H9 (cell line): ENCODE results near the gene CASP8. TPM values are rescaled to one million over a fixed set of nuclear protein-coding genes. Genes with fewer than 3 reads are reported as not detected.

Source experiments
- DNase-seq: peaks from one replicate; pipeline ENCODE4 v3.0.0-alpha.2; 2017
- H2AFZ ChIP-seq: one replicate; pipeline ENCODE4 v1.6.1; 2013; ENCODE audit warnings: mild to moderate bottlenecking, low read length, control low read depth, moderate library complexity
- H2AK5ac ChIP-seq: 2 replicates; pipeline ENCODE4 v1.6.1; 2013; ENCODE audit warnings: low read length, control low read depth, mixed read lengths; ENCODE audit not compliant: insufficient read length
- H2BK120ac ChIP-seq: one replicate; pipeline ENCODE4 v1.6.1; 2013; ENCODE audit warnings: low read depth, mild to moderate bottlenecking, low read length, control low read depth, inconsistent platforms; ENCODE audit not compliant: poor library complexity, severe bottlenecking
- H2BK12ac ChIP-seq: 2 replicates; pipeline ENCODE4 v1.6.1; 2013; ENCODE audit warnings: low read length, control low read depth, mixed read lengths, low read depth; ENCODE audit not compliant: insufficient read length
- H2BK15ac ChIP-seq: 2 replicates; pipeline ENCODE4 v1.6.1; 2013; ENCODE audit warnings: low read depth, low read length, control low read depth
- H2BK20ac ChIP-seq: one replicate; pipeline ENCODE4 v1.6.1; 2013; ENCODE audit warnings: low read depth, mild to moderate bottlenecking, low read length, control low read depth, inconsistent platforms; ENCODE audit not compliant: poor library complexity, severe bottlenecking
- H2BK5ac ChIP-seq: 2 replicates; pipeline ENCODE4 v1.6.1; 2013; ENCODE audit warnings: low read length, control low read depth, mixed read lengths; ENCODE audit not compliant: insufficient read length
- H3K14ac ChIP-seq: 2 replicates; pipeline ENCODE4 v1.6.1; 2013; ENCODE audit warnings: low read length, control low read depth; ENCODE audit not compliant: insufficient read depth
- H3K18ac ChIP-seq: 2 replicates; pipeline ENCODE4 v1.6.1; 2013; ENCODE audit warnings: low read depth, mild to moderate bottlenecking, mixed read lengths, low read length, control low read depth; ENCODE audit not compliant: insufficient read length
- H3K23ac ChIP-seq: 2 replicates; pipeline ENCODE4 v1.6.1; 2013; ENCODE audit warnings: low read length, control low read depth, mixed read lengths, low read depth; ENCODE audit not compliant: insufficient read length
- H3K23me2 ChIP-seq: 2 replicates; pipeline ENCODE4 v1.6.1; 2013; ENCODE audit warnings: low read depth, mild to moderate bottlenecking, mixed read lengths, low read length, control low read depth; ENCODE audit not compliant: insufficient read length, poor library complexity, severe bottlenecking
- H3K27ac ChIP-seq: 2 replicates; pipeline ENCODE4 v1.5.1; 2013; ENCODE audit warnings: low read length, control low read depth, mixed read lengths, low read depth; ENCODE audit not compliant: insufficient read length
- H3K27me3 ChIP-seq: 2 replicates; pipeline ENCODE4 v1.6.1; 2013; ENCODE audit warnings: low read length, control low read depth, inconsistent platforms; ENCODE audit not compliant: insufficient read depth
- H3K4ac ChIP-seq: 2 replicates; pipeline ENCODE4 v1.6.1; 2013; ENCODE audit warnings: low read depth, mild to moderate bottlenecking, control low read depth, inconsistent platforms, low read length, moderate library complexity
- H3K4me1 ChIP-seq: 2 replicates; pipeline ENCODE4 v1.6.1; 2013; ENCODE audit warnings: low read length, control low read depth, inconsistent platforms; ENCODE audit not compliant: insufficient read depth
- H3K4me2 ChIP-seq: 2 replicates; pipeline ENCODE4 v1.6.1; 2013; ENCODE audit warnings: low read length, control low read depth, mixed read lengths; ENCODE audit not compliant: insufficient read length, insufficient read depth
- H3K56ac ChIP-seq: 2 replicates; pipeline ENCODE4 v1.6.1; 2013; ENCODE audit warnings: low read depth, mild to moderate bottlenecking, mixed read lengths, low read length, control low read depth; ENCODE audit not compliant: insufficient read length
- H3K79me1 ChIP-seq: 2 replicates; pipeline ENCODE4 v1.6.1; 2013; ENCODE audit warnings: low read depth, mild to moderate bottlenecking, moderate library complexity, low read length, control low read depth, inconsistent platforms; ENCODE audit not compliant: insufficient read depth, poor library complexity, severe bottlenecking
- H3K79me2 ChIP-seq: 2 replicates; pipeline ENCODE4 v1.6.1; 2013; ENCODE audit warnings: low read length, control low read depth, inconsistent platforms; ENCODE audit not compliant: insufficient read depth
- H3K9ac ChIP-seq: 2 replicates; pipeline ENCODE4 v1.6.1; 2013; ENCODE audit warnings: low read length, control low read depth, mixed read lengths; ENCODE audit not compliant: insufficient read length; ENCODE audit errors: extremely low read depth
- H3K9me3 ChIP-seq: one replicate; pipeline ENCODE4 v1.6.1; 2013; ENCODE audit warnings: low read depth, low read length, inconsistent platforms; ENCODE audit not compliant: control insufficient read depth
- H3T11ph ChIP-seq: one replicate; pipeline ENCODE4 v1.6.1; 2013; ENCODE audit warnings: mild to moderate bottlenecking, low read length, control low read depth, inconsistent platforms
- H4K20me1 ChIP-seq: one replicate; pipeline ENCODE4 v1.6.1; 2013; ENCODE audit not compliant: control insufficient read depth, insufficient read length, insufficient read depth
- H4K5ac ChIP-seq: 2 replicates; pipeline ENCODE4 v1.6.1; 2013; ENCODE audit warnings: low read depth, mild to moderate bottlenecking, mixed read lengths, low read length, control low read depth; ENCODE audit not compliant: insufficient read length
- H4K8ac ChIP-seq: replicated peaks from 2 replicates; pipeline ENCODE4 v1.6.1; 2013; ENCODE audit warnings: low read length, control low read depth, mixed read lengths, low read depth; ENCODE audit not compliant: insufficient read length
- H4K91ac ChIP-seq: 2 replicates; pipeline ENCODE4 v1.6.1; 2013; ENCODE audit warnings: low read depth, mild to moderate bottlenecking, moderate library complexity, mixed read lengths, low read length, control low read depth; ENCODE audit not compliant: insufficient read length
- H3K27ac Mint-ChIP-seq, 3 experiments: 2 replicates in 2 of 3; 3 replicates in 1 of 3; pipeline ENCODE4 v1.8.0; 2020 to 2021; ENCODE audit warnings: mixed read lengths in 3 of 3, mild to moderate bottlenecking in 1 of 3, moderate library complexity in 1 of 3
- H3K27me3 Mint-ChIP-seq: 2 replicates; pipeline ENCODE4 v1.8.0; 2021; ENCODE audit warnings: low read depth, mild to moderate bottlenecking, moderate library complexity, mixed read lengths
- H3K36me3 Mint-ChIP-seq, 3 experiments: 2 replicates in 2 of 3; 3 replicates in 1 of 3; pipeline ENCODE4 v1.8.0; 2020 to 2021; ENCODE audit warnings: low read depth in 3 of 3, mixed read lengths in 3 of 3; ENCODE audit not compliant: insufficient read depth in 1 of 3
- H3K4me1 Mint-ChIP-seq, 2 experiments: 2 replicates each; pipeline ENCODE4 v1.8.0; 2020; ENCODE audit warnings: mixed read lengths in 2 of 2
- H3K4me3 Mint-ChIP-seq, 2 experiments: 2 replicates in 1 of 2; 3 replicates in 1 of 2; pipeline ENCODE4 v1.8.0; 2020 to 2021; ENCODE audit warnings: mild to moderate bottlenecking in 2 of 2, mixed read lengths in 2 of 2, moderate library complexity in 1 of 2
- H3K9me3 Mint-ChIP-seq, 2 experiments: 2 replicates in 1 of 2; 3 replicates in 1 of 2; pipeline ENCODE4 v1.8.0; 2020; ENCODE audit warnings: mild to moderate bottlenecking in 2 of 2, mixed read lengths in 2 of 2, moderate library complexity in 1 of 2
- CTCF ChIP-seq: fragments of 200-600 bp; sonication (generic); conservative IDR thresholded peaks from 3 replicates; pipeline ENCODE4 v1.8.0; 2021; ENCODE audit warnings: antibody characterized with exemption, mild to moderate bottlenecking
- WGBS: extraction: QIAGEN DNeasy Blood & Tissue Kit; methylation state at CpG from one replicate; pipeline ENCODE4 v1.1.7; 2013; ENCODE audit warnings: missing lambda C conversion rate, low lambda C conversion rate, mixed read lengths; ENCODE audit not compliant: insufficient read length; ENCODE audit errors: extremely low coverage; 5-methylcytosine and 5-hydroxymethylcytosine counted together
- total RNA-seq: library from RNA; stranded (reverse); gene quantifications from 2 replicates; pipeline ENCODE4 v1.2.1, GENCODE V29; 2021

CASP8 gene
- total RNA-seq, 1 experiment from 2014 or later = 10.0 TPM

GRCh38 chr2:201233812-201234662 is 26.3 kb upstream of the CASP8 start:
- no peak overlapping the region for H4K8ac ChIP-seq
- H3K56ac ChIP-seq = no peak overlapping the region
- no peak overlapping the region for H2BK20ac ChIP-seq
- peak overlapping the region in 1 of 2 experiments; percentile 67; a peak in 2 of 5 replicates for H3K4me3 Mint-ChIP-seq
- no peak overlapping the region for H4K91ac ChIP-seq
- H3K36me3 Mint-ChIP-seq = peaks cover 0 to 9% (median 0%) of the 10 kb centered on the region in 3 experiments; a peak in 2 of 7 replicates
- H4K5ac ChIP-seq = no peak overlapping the region
- H3K23ac ChIP-seq = no peak overlapping the region
- no peak overlapping the region for H2BK5ac ChIP-seq
- no peak for TF ChIP-seq CTCF
- H3K27ac ChIP-seq = no peak overlapping the region
- no peak overlapping the region for H3T11ph ChIP-seq
- H3K9me3 ChIP-seq = no peaks in the 10 kb centered on the region
- peak overlapping the region; percentile 40 for H3K4me2 ChIP-seq
- H2BK120ac ChIP-seq = no peak overlapping the region
- no peaks in the 10 kb centered on the region for H3K23me2 ChIP-seq
- H2AFZ ChIP-seq = no peak overlapping the region
- DNase-seq = no peak
- H3K4me1 Mint-ChIP-seq = peaks cover 14 to 21% of the 10 kb centered on the region in 2 experiments
- H2AK5ac ChIP-seq = no peak overlapping the region
- 0 out of 7 replicates have a peak overlapping the region, but pooled peaks of 1 of the 3 experiments have one; percentile 75 for H3K27ac Mint-ChIP-seq
- no peak overlapping the region for H2BK15ac ChIP-seq
- no peak overlapping the region for H3K14ac ChIP-seq
- H3K27me3 Mint-ChIP-seq = no peaks in the 10 kb centered on the region; the same call in none of the 2 replicates
- no peak overlapping the region for H3K18ac ChIP-seq
- H3K79me1 ChIP-seq = no peaks in the 10 kb centered on the region
- H3K9me3 Mint-ChIP-seq = no peaks in the 10 kb centered on the region
- H3K27me3 ChIP-seq = no peaks in the 10 kb centered on the region
- H3K4ac ChIP-seq = no peak overlapping the region
- no peaks in the 10 kb centered on the region for H3K79me2 ChIP-seq
- no CpG with 5 or more reads among the region's 21 CpGs for WGBS
- no peaks in the 10 kb centered on the region for H4K20me1 ChIP-seq
- no peak overlapping the region for H2BK12ac ChIP-seq
- no peaks in the 10 kb centered on the region for H3K4me1 ChIP-seq
- no peak overlapping the region for H3K9ac ChIP-seq
